HG03135 (cell line): ENCODE measurements around the gene CACNG6.

Experiments used
- ATAC-seq: cut with Tn5 transposase; IDR thresholded peaks from one replicate; pipeline ENCODE4 v1.9.1; 2021; ENCODE audit warnings: mild to moderate bottlenecking, moderate library complexity; ENCODE audit not compliant: unreplicated experiment

Gene CACNG6

GRCh38 chr19:54040003-54040402 lies 48.6 kb downstream of the CACNG6 start:
- no peak for ATAC-seq

GRCh38 chr19:54041969-54042606 lies 50.7 kb downstream of the CACNG6 start:
- ATAC-seq: no peak

GRCh38 chr19:54042989-54043388 lies 51.6 kb downstream of the CACNG6 start:
- ATAC-seq: no peak

GRCh38 chr19:54045771-54046170 lies 54.3 kb downstream of the CACNG6 start:
- no peak for ATAC-seq

GRCh38 chr19:54047616-54048015 lies 56.2 kb downstream of the CACNG6 start:
- ATAC-seq: no peak
